B cell (primary cell): Measurements from ENCODE around the gene GAST. TPM values are rescaled to one million over a fixed set of nuclear protein-coding genes. Genes with fewer than 3 reads are reported as not detected.

Experiments used
- ATAC-seq: fragments of 200-7000 bp; cut with Tn5 transposase; one replicate; pipeline ENCODE4 v1.10.0; 2021; ENCODE audit warnings: low read depth, mild to moderate bottlenecking, moderate number of reproducible peaks, moderate library complexity
- CTCF ChIA-PET: fragments of 350-600 bp; sonication (Branson Sonifier 250); formaldehyde crosslinking; loops from one replicate; lab custom pipeline; 2021; ENCODE audit warnings: antibody characterized with exemption, inconsistent platforms; lab: Charles Lee
- POLR2A ChIA-PET: fragments of 350-600 bp; sonication (Branson Sonifier 250); formaldehyde crosslinking; loops from one replicate; lab custom pipeline; 2021; ENCODE audit warnings: antibody characterized with exemption; lab: Charles Lee
- DNase-seq: peaks from one replicate; pipeline ENCODE4 v3.0.0; 2013
- H2AFZ ChIP-seq: 2 replicates; pipeline ENCODE4 v1.6.1; 2012; ENCODE audit warnings: mild to moderate bottlenecking, low read depth, low read length; ENCODE audit not compliant: insufficient read depth, poor library complexity, severe bottlenecking
- H3K27ac ChIP-seq, 2 donors: 1 replicate in 1 of 2; 2 replicates in 1 of 2; pipeline ENCODE4 v1.5.1; 2012 to 2013; ENCODE audit warnings: low read length in 2 of 2, mild to moderate bottlenecking in 2 of 2, moderate library complexity in 1 of 2
- H3K27me3 ChIP-seq, 4 experiments: fragments of 200-600 bp in 1 of 4; sonication (generic) in 1 of 4; replicated peaks in 1 of 4; 1 replicate in 2 of 4; 2 replicates in 2 of 4; pipeline versions ENCODE4 v1.6.1 to v1.7.0; 2013 to 2016; ENCODE audit warnings: low read length in 3 of 4, mild to moderate bottlenecking in 2 of 4, mixed read lengths in 1 of 4, moderate library complexity in 1 of 4; ENCODE audit not compliant: insufficient read depth in 4 of 4, control insufficient read depth in 3 of 4; ENCODE audit errors: control extremely low read depth in 1 of 4
- H3K36me3 ChIP-seq, 2 experiments: replicated peaks in 1 of 2; 1 replicate in 1 of 2; 2 replicates in 1 of 2; pipeline versions ENCODE4 v1.6.1 to v1.7.1; 2013; ENCODE audit warnings: low read length in 1 of 2; ENCODE audit not compliant: insufficient read depth in 2 of 2, control insufficient read depth in 1 of 2; ENCODE audit errors: control extremely low read depth in 1 of 2, extremely low read depth in 1 of 2
- H3K4me1 ChIP-seq, 2 donors: fragments of 200-600 bp in 1 of 2; sonication (generic) in 1 of 2; 1 replicate in 1 of 2; 2 replicates in 1 of 2; pipeline versions ENCODE4 v1.5.1 to v1.6.1; 2013 to 2017; ENCODE audit warnings: low read length in 2 of 2; ENCODE audit not compliant: control insufficient read depth in 2 of 2, insufficient read depth in 2 of 2
- H3K4me2 ChIP-seq: replicated peaks from 2 replicates; pipeline ENCODE3; 2012; ENCODE audit warnings: mild to moderate bottlenecking, low read depth, low read length; ENCODE audit not compliant: poor library complexity, severe bottlenecking
- H3K4me3 ChIP-seq, 5 experiments: fragments of 200-600 bp in 1 of 5; sonication (generic) in 1 of 5; 1 replicate in 3 of 5; 2 replicates in 2 of 5; pipeline versions ENCODE4 v1.5.1 to v1.7.0; 2011 to 2016; ENCODE audit warnings: low read length in 4 of 5, mild to moderate bottlenecking in 4 of 5, low read depth in 2 of 5, control low read depth in 1 of 5, moderate library complexity in 1 of 5; ENCODE audit not compliant: insufficient read depth in 1 of 5; ENCODE audit errors: control extremely low read depth in 1 of 5, extremely low read depth in 1 of 5
- H3K79me2 ChIP-seq: fragments of 200-600 bp; sonication (generic); one replicate; pipeline ENCODE4 v1.6.0; 2016; ENCODE audit warnings: low read length; ENCODE audit not compliant: control insufficient read depth, insufficient read depth
- H3K9ac ChIP-seq: fragments of 200-600 bp; sonication (generic); 2 replicates; pipeline ENCODE4 v1.6.1; 2017; ENCODE audit warnings: mild to moderate bottlenecking, low read length, moderate library complexity
- H3K9me3 ChIP-seq, 3 donors: one replicate each; pipeline versions ENCODE4 v1.6.1 to v1.7.1; 2013; ENCODE audit warnings: low read length in 2 of 3; ENCODE audit not compliant: control insufficient read depth in 2 of 3, insufficient read depth in 1 of 3; ENCODE audit errors: control extremely low read depth in 1 of 3
- H4K20me1 ChIP-seq: 2 replicates; pipeline ENCODE4 v1.6.0; 2012; ENCODE audit warnings: mild to moderate bottlenecking, low read length; ENCODE audit not compliant: insufficient read depth, control insufficient read depth, poor library complexity, severe bottlenecking
- H3K27ac Mint-ChIP-seq: one replicate; pipeline ENCODE4 v1.8.0; 2021; ENCODE audit warnings: mixed read lengths
- H3K27me3 Mint-ChIP-seq: one replicate; pipeline ENCODE4 v1.8.0; 2021; ENCODE audit warnings: mixed read lengths
- H3K4me1 Mint-ChIP-seq: one replicate; pipeline ENCODE4 v1.8.0; 2021; ENCODE audit warnings: mixed read lengths
- H3K4me3 Mint-ChIP-seq: one replicate; pipeline ENCODE4 v1.8.0; 2021; ENCODE audit warnings: mixed read lengths
- H3K9me3 Mint-ChIP-seq: one replicate; pipeline ENCODE4 v1.8.0; 2022; ENCODE audit warnings: mixed read lengths; ENCODE audit not compliant: insufficient read depth
- EZH2 ChIP-seq: IDR thresholded peaks from 2 replicates; pipeline ENCODE4 v1.6.1; 2012; ENCODE audit warnings: borderline replicate concordance, low read depth, mild to moderate bottlenecking, moderate library complexity, low read length; ENCODE audit not compliant: insufficient read depth, poor library complexity, severe bottlenecking
- WGBS: methylation state at CpG from one replicate; pipeline ENCODE4 v1.1.5; 2013; ENCODE audit warnings: missing lambda C conversion rate; ENCODE audit not compliant: insufficient coverage; 5-methylcytosine and 5-hydroxymethylcytosine counted together
- intact Hi-C: fragments of 100-400 bp; cut with micrococcal nuclease; formaldehyde crosslinking; loops from one replicate; pipeline ENCODE4 v1.10.0; 2022
- polyA plus RNA-seq: library from polyadenylated mRNA; depleted of rRNA; stranded (reverse); fragments of >200 nt; gene quantifications from 2 replicates; pipeline ENCODE4 v1.2.3, GENCODE V29; 2012
- total RNA-seq, 2 donors: library from RNA; stranded (reverse); fragments of 120-200 nt in 1 of 2; gene quantifications; 1 replicate in 1 of 2; 2 replicates in 1 of 2; pipeline versions ENCODE4 v1.2.3 to v1.2.4, GENCODE V29; 2013 to 2022
- TF ChIP-seq, protein P1 (sequence below): fragments of 200-600 bp; IDR thresholded peaks from one replicate; pipeline ENCODE4 v1.8.0; 2022; ENCODE audit warnings: antibody characterized with exemption, mild to moderate bottlenecking

The GAST gene
- total and polyA plus RNA-seq, 2 donors (not counting 1 experiment from before 2014, with no cell fraction given) = not detected

- no peak for DNase-seq
- CTCF ChIA-PET = interaction anchor here (0.6 to 0.7 kb wide), 2 partner anchors 10 to 215 kb away, joined by 3 to 5 read pairs; partner anchors contain the start of gene HAP1
These were observed 12.4 kb downstream of the GAST start for GRCh38 chr17:41724476-41725050.

GRCh38 chr17:41725134-41725533 is 13.0 kb downstream of the GAST start:
- H3K9me3 ChIP-seq = no peaks in the 10 kb centered on the region
- no peaks in the 10 kb centered on the region for H3K79me2 ChIP-seq
- no peak for ATAC-seq
- H3K4me3 Mint-ChIP-seq = no peak overlapping the region
- peaks cover 0 to 7% of the 10 kb centered on the region in 2 donors for H3K4me1 ChIP-seq
- WGBS = 100% methylated on average over 1 of the region's 5 CpGs
- ChIA-PET CTCF (interaction anchor here (0.6 to 1.6 kb wide), 2 partner anchors 9 to 13 kb away, joined by 3 read pairs; partner anchors contain the start of gene HAP1), POLR2A (no interaction called here)
- H3K27me3 ChIP-seq = peaks cover 0 to 12% (median 0%) of the 10 kb centered on the region in 4 experiments
- no peaks in the 10 kb centered on the region for H3K4me1 Mint-ChIP-seq
- H3K9ac ChIP-seq = no peak overlapping the region
- no peak for TF ChIP-seq EZH2
- TF ChIP-seq, protein P1, sequence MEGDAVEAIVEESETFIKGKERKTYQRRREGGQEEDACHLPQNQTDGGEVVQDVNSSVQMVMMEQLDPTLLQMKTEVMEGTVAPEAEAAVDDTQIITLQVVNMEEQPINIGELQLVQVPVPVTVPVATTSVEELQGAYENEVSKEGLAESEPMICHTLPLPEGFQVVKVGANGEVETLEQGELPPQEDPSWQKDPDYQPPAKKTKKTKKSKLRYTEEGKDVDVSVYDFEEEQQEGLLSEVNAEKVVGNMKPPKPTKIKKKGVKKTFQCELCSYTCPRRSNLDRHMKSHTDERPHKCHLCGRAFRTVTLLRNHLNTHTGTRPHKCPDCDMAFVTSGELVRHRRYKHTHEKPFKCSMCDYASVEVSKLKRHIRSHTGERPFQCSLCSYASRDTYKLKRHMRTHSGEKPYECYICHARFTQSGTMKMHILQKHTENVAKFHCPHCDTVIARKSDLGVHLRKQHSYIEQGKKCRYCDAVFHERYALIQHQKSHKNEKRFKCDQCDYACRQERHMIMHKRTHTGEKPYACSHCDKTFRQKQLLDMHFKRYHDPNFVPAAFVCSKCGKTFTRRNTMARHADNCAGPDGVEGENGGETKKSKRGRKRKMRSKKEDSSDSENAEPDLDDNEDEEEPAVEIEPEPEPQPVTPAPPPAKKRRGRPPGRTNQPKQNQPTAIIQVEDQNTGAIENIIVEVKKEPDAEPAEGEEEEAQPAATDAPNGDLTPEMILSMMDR = no peak
- no peaks in the 10 kb centered on the region for H4K20me1 ChIP-seq
- H3K27ac ChIP-seq = no peak overlapping the region
- no peak overlapping the region for H2AFZ ChIP-seq
- no peaks in the 10 kb centered on the region for H3K9me3 Mint-ChIP-seq
- no peak overlapping the region for H3K4me2 ChIP-seq
- H3K36me3 ChIP-seq = no peaks in the 10 kb centered on the region
- H3K4me3 ChIP-seq = no peak overlapping the region
- H3K27me3 Mint-ChIP-seq = peaks cover 6% of the 10 kb centered on the region
- intact Hi-C loops = no loop called here
- DNase-seq = no peak
- no peak overlapping the region for H3K27ac Mint-ChIP-seq

More at GRCh38 chr17:41724476-41725050, 12.4 kb downstream of the GAST start:
- H3K9me3 ChIP-seq = no peaks in the 10 kb centered on the region
- no peak overlapping the region for H3K9ac ChIP-seq
- Mint-ChIP-seq H3K9me3 (no peaks in the 10 kb centered on the region), H3K4me3 (no peak overlapping the region), H3K27me3 (peaks cover 6% of the 10 kb centered on the region), H3K4me1 (no peaks in the 10 kb centered on the region), H3K27ac (no peak overlapping the region)
- H4K20me1 ChIP-seq = no peaks in the 10 kb centered on the region
- H3K27ac ChIP-seq = no peak overlapping the region
- H3K36me3 ChIP-seq = no peaks in the 10 kb centered on the region
- ATAC-seq = no peak
- POLR2A ChIA-PET = no interaction called here
- WGBS = 88% methylated on average over 14 of the region's 17 CpGs
- intact Hi-C loops = no loop called here
- TF ChIP-seq, protein P1 = no peak
- no peak for TF ChIP-seq EZH2
- no peaks in the 10 kb centered on the region for H3K79me2 ChIP-seq
- peaks cover 0 to 10% (median 0%) of the 10 kb centered on the region in 4 experiments for H3K27me3 ChIP-seq
- H2AFZ ChIP-seq = no peak overlapping the region
- H3K4me1 ChIP-seq = peaks cover 0 to 7% of the 10 kb centered on the region in 2 donors
- H3K4me3 ChIP-seq = no peak overlapping the region
- H3K4me2 ChIP-seq = no peak overlapping the region
